A549 treated with ZK216348 at 1 μM for 4 hours (cell line): ENCODE measurements around the gene FAM110A. TPM values are rescaled to one million over a fixed set of nuclear protein-coding genes. Genes with fewer than 3 reads are reported as not detected.

Experiments
- total RNA-seq: library from RNA; stranded (reverse); fragments of 200-300 nt; extraction: Qiagen RNA extraction; gene quantifications from 5 replicates; pipeline ENCODE4 v1.2.3, GENCODE V29; 2022; ENCODE audit warnings: low read depth

Gene FAM110A
- 4.3 to 12.4 TPM (median 11.4 TPM) in 5 replicates for total RNA-seq

GRCh38 chr20:833450-834150 is at the start of gene FAM110A:
Gene FAM110A, plus strand, starts transcription at chr20:833715. Its CDS starts 11,090 bp downstream, at chr20:844805.

Other genes starting within 250 kb of the FAM110A start
- not detected in 5 replicates for gene TCF15, start 223.4 kb upstream of the FAM110A start, total RNA-seq
- 219 to 282 TPM (median 228 TPM) in 5 replicates for gene SRXN1, start 180.5 kb upstream of the FAM110A start, total RNA-seq
- not detected in 5 replicates for gene SCRT2, start 157.9 kb upstream of the FAM110A start, total RNA-seq
- 0.34 to 0.78 TPM (median 0.51 TPM) in 5 replicates for gene SLC52A3, start 65.2 kb upstream of the FAM110A start, total RNA-seq
- gene ANGPT4, start 82.6 kb downstream of the FAM110A start, total RNA-seq, result 0.04 to 0.06 TPM in 2 of 5 replicates, not detected in the others
- gene RSPO4, start 168.6 kb downstream of the FAM110A start, total RNA-seq, result not detected in 5 replicates